Natural killer cell (primary cell): Measurements from ENCODE around the gene ANGPT4. TPM values are rescaled to one million over a fixed set of nuclear protein-coding genes. Genes with fewer than 3 reads are reported as not detected.

Experiments used
- ATAC-seq, 3 donors: fragments of 150-1000 bp in 2 of 3; fragments of 200-7000 bp in 1 of 3; cut with Tn5 transposase; 1 replicate in 1 of 3; 2 replicates in 2 of 3; pipeline ENCODE4 v1.10.0; 2021; ENCODE audit warnings: mild to moderate bottlenecking in 2 of 3, moderate library complexity in 2 of 3
- DNase-seq, 2 donors: peaks; one replicate each; pipeline versions ENCODE4 v3.0.0 to v3.0.0-alpha.2; 2013 to 2021; ENCODE audit warnings: mixed read lengths in 1 of 2
- H3K27ac ChIP-seq: one replicate; pipeline ENCODE4 v1.5.1; 2013; ENCODE audit warnings: mild to moderate bottlenecking, low read length
- H3K27me3 ChIP-seq: one replicate; pipeline ENCODE4 v1.6.1; 2013; ENCODE audit warnings: low read length; ENCODE audit not compliant: control insufficient read depth, insufficient read depth
- H3K36me3 ChIP-seq: one replicate; pipeline ENCODE4 v1.6.1; 2013; ENCODE audit warnings: low read length; ENCODE audit not compliant: control insufficient read depth, insufficient read depth
- H3K4me1 ChIP-seq: one replicate; pipeline ENCODE4 v1.6.1; 2013; ENCODE audit warnings: low read length; ENCODE audit not compliant: control insufficient read depth, insufficient read depth
- H3K4me3 ChIP-seq: one replicate; pipeline ENCODE4 v1.5.1; 2013; ENCODE audit warnings: low read length
- H3K9me3 ChIP-seq: one replicate; pipeline ENCODE4 v1.6.1; 2013; ENCODE audit warnings: low read length; ENCODE audit not compliant: control insufficient read depth, insufficient read depth
- H3K27ac Mint-ChIP-seq, 2 donors: one replicate each; pipeline ENCODE4 v1.8.0; 2022; ENCODE audit warnings: mild to moderate bottlenecking in 2 of 2, mixed read lengths in 2 of 2, moderate library complexity in 1 of 2
- H3K27me3 Mint-ChIP-seq, 2 donors: one replicate each; pipeline ENCODE4 v1.8.0; 2022; ENCODE audit warnings: low read depth in 2 of 2, mixed read lengths in 2 of 2
- H3K36me3 Mint-ChIP-seq: one replicate; pipeline ENCODE4 v1.8.0; 2022; ENCODE audit warnings: mixed read lengths
- H3K4me1 Mint-ChIP-seq, 2 donors: one replicate each; pipeline ENCODE4 v1.8.0; 2022; ENCODE audit warnings: mixed read lengths in 2 of 2
- H3K4me3 Mint-ChIP-seq: one replicate; pipeline ENCODE4 v1.8.0; 2022; ENCODE audit warnings: mild to moderate bottlenecking, moderate library complexity, mixed read lengths
- H3K9me3 Mint-ChIP-seq, 2 donors: one replicate each; pipeline ENCODE4 v1.8.0; 2022; ENCODE audit warnings: mixed read lengths in 2 of 2
- CTCF ChIP-seq: fragments of 200-600 bp; IDR thresholded peaks from one replicate; pipeline ENCODE4 v1.8.0; 2022; ENCODE audit warnings: antibody characterized with exemption
- WGBS: methylation state at CpG from one replicate; pipeline ENCODE4 v1.1.7; 2013; ENCODE audit warnings: missing lambda C conversion rate; ENCODE audit not compliant: insufficient coverage; 5-methylcytosine and 5-hydroxymethylcytosine counted together
- intact Hi-C: fragments of 100-400 bp; cut with micrococcal nuclease; formaldehyde crosslinking; loops from one replicate; pipeline ENCODE4 v1.14.2; 2022
- total RNA-seq, 4 donors: library from RNA; stranded (reverse); fragments of 120-200 nt in 1 of 4; gene quantifications; one replicate each; pipeline versions ENCODE4 v1.2.3 to v1.2.4, GENCODE V29; 2013 to 2022

ANGPT4 gene
- total RNA-seq, 3 donors from 2014 or later (not counting 1 experiment from before 2014, with no cell fraction given), result not detected

- H3K27me3 Mint-ChIP-seq, result no peaks in the 10 kb centered on the region
- no peaks in the 10 kb centered on the region for H3K27me3 ChIP-seq
- H3K4me3 Mint-ChIP-seq, result no peak overlapping the region
- TF ChIP-seq CTCF, result no peak
- no peaks in the 10 kb centered on the region for H3K36me3 ChIP-seq
- no peak overlapping the region for H3K27ac Mint-ChIP-seq
- no peaks in the 10 kb centered on the region for H3K36me3 Mint-ChIP-seq
- no peak overlapping the region for H3K27ac ChIP-seq
- intact Hi-C loops, result no loop called here
- no peak overlapping the region for H3K4me3 ChIP-seq
- DNase-seq, result no peak
- peaks cover 32 to 38% of the 10 kb centered on the region in 2 donors for H3K4me1 Mint-ChIP-seq
- peaks cover 27% of the 10 kb centered on the region for H3K4me1 ChIP-seq
- no peaks in the 10 kb centered on the region for H3K9me3 ChIP-seq
- no peak for ATAC-seq
- WGBS, result 50% methylated on average over 3 of the region's 3 CpGs
- no peaks in the 10 kb centered on the region for H3K9me3 Mint-ChIP-seq
Measured at GRCh38 chr20:859751-860231, 56.3 kb downstream of the ANGPT4 start.

DNA sequence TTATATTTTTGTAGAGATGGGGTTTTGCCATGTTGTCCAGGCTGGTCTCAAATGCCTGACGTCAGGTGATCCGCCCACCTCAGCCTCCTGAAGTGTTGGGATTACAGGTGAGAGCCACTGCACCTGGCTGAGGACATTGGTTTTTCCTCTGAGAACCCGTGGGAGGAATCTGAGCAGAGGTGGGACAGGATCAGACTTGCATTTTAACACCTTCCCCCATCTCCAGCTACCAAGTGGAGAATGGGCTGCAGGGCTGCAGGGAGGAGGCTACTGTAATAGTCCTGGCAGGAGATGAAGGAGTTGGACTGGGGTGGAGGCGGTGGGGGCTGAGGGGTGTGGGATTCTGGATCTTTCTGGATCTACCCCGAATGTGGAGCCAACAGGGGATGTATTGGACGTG lies 58.1 kb downstream of the ANGPT4 start:
- 96% methylated on average over 6 of the region's 6 CpGs for WGBS
- no peaks in the 10 kb centered on the region for H3K9me3 Mint-ChIP-seq
- Histone ChIP-seq H3K4me3 (no peak overlapping the region), H3K27me3 (no peaks in the 10 kb centered on the region), H3K27ac (no peak overlapping the region), H3K4me1 (peaks cover 27% of the 10 kb centered on the region), H3K9me3 (no peaks in the 10 kb centered on the region), H3K36me3 (no peaks in the 10 kb centered on the region)
- peaks cover 36 to 47% of the 10 kb centered on the region in 2 donors for H3K4me1 Mint-ChIP-seq
- intact Hi-C loops, result no loop called here
- H3K36me3 Mint-ChIP-seq, result no peaks in the 10 kb centered on the region
- H3K4me3 Mint-ChIP-seq, result no peak overlapping the region
- DNase-seq, result no peak
- no peak overlapping the region for H3K27ac Mint-ChIP-seq
- TF ChIP-seq CTCF, result no peak
- H3K27me3 Mint-ChIP-seq, result no peaks in the 10 kb centered on the region
- ATAC-seq, result no peak

- no peaks in the 10 kb centered on the region for H3K9me3 Mint-ChIP-seq
- intact Hi-C loops, result no loop called here
- peaks cover 2% of the 10 kb centered on the region for H3K36me3 ChIP-seq
- peak overlapping the region; percentile 69 to 86 for H3K27ac Mint-ChIP-seq
- H3K27me3 Mint-ChIP-seq, result no peaks in the 10 kb centered on the region
- no peak overlapping the region for H3K4me3 ChIP-seq
- peak in 1 of 2 donors; percentile 68 for DNase-seq
- H3K27me3 ChIP-seq, result no peaks in the 10 kb centered on the region
- 11% methylated on average over 12 of the region's 12 CpGs for WGBS
- peak; percentile 53 to 93 (median 91) for ATAC-seq
- H3K36me3 Mint-ChIP-seq, result no peaks in the 10 kb centered on the region
- H3K4me1 ChIP-seq, result peaks cover 27% of the 10 kb centered on the region
- H3K4me3 Mint-ChIP-seq, result peak overlapping the region; percentile 37
- no peaks in the 10 kb centered on the region for H3K9me3 ChIP-seq
- H3K27ac ChIP-seq, result peak overlapping the region; percentile 26
- peaks cover 36 to 53% of the 10 kb centered on the region in 2 donors for H3K4me1 Mint-ChIP-seq
- no peak for TF ChIP-seq CTCF
Measured at GRCh38 chr20:856361-856775, 59.8 kb downstream of the ANGPT4 start.
